Fibroblast of peridontal ligament (primary cell): Measurements from ENCODE around the gene FAM184A.

ENCODE experiments used
- DNase-seq: peaks from one replicate; pipeline ENCODE4 v3.0.0-alpha.2; 2010; ENCODE audit errors: extremely low read depth

Gene FAM184A

GRCh38 chr6:118914598-118914997, 163.9 kb downstream of the FAM184A start:
- DNase-seq: no peak

- no peak for DNase-seq
Measured at GRCh38 chr6:118913161-118913560, 165.3 kb downstream of the FAM184A start.

GRCh38 chr6:118912646-118913045, 165.8 kb downstream of the FAM184A start:
- no peak for DNase-seq
